Kasumi-1 (cell line): Measurements from ENCODE around the gene RBM44.
"Not testable (repeated sequence)": the region's sequence is repeated elsewhere in the genome, so short reads cannot be mapped to it uniquely, and the experiment has no call there.

Experiments
- DNase-seq, 2 experiments: peaks; one replicate each; lab custom pipeline; 2025; lab: John Stamatoyannopoulos, UW

Gene RBM44

GRCh38 chr2:237798236-237799059 lies at the start of gene RBM44:
TSS of gene RBM44 (plus strand) at chr2:237798779. CDS start at chr2:237813610, 14,831 bp downstream.
- DNase-seq, result no peak

- DNase-seq, result no peak
Measured at GRCh38 chr2:237749002-237749401, 49.6 kb upstream of the RBM44 start.

- no peak for DNase-seq
Measured at GRCh38 chr2:237749961-237750360, 48.6 kb upstream of the RBM44 start.

GRCh38 chr2:237750441-237750840 lies 48.1 kb upstream of the RBM44 start:
- DNase-seq, result not testable (repeated sequence)

GRCh38 chr2:237752761-237753165 lies 45.8 kb upstream of the RBM44 start:
- DNase-seq, result no peak

- DNase-seq, result no peak
Measured at GRCh38 chr2:237754182-237754581, 44.4 kb upstream of the RBM44 start.

- no peak for DNase-seq
Measured at GRCh38 chr2:237754626-237755248, 43.8 kb upstream of the RBM44 start.

GRCh38 chr2:237757616-237758015 lies 41.0 kb upstream of the RBM44 start:
- DNase-seq, result no peak

GRCh38 chr2:237758185-237758584 lies 40.4 kb upstream of the RBM44 start:
- DNase-seq, result no peak

- no peak for DNase-seq
Measured at GRCh38 chr2:237759176-237759575, 39.4 kb upstream of the RBM44 start.

- no peak for DNase-seq
Measured at GRCh38 chr2:237760506-237761502, 37.8 kb upstream of the RBM44 start.

GRCh38 chr2:237762291-237763182 lies 36.0 kb upstream of the RBM44 start:
- DNase-seq, result not testable (repeated sequence)

GRCh38 chr2:237763812-237764211 lies 34.8 kb upstream of the RBM44 start:
- DNase-seq, result no peak

GRCh38 chr2:237765122-237765521 lies 33.5 kb upstream of the RBM44 start:
- DNase-seq, result not testable (repeated sequence)

GRCh38 chr2:237765875-237766274 lies 32.7 kb upstream of the RBM44 start:
- no peak for DNase-seq

- no peak for DNase-seq
Measured at GRCh38 chr2:237766340-237766739, 32.2 kb upstream of the RBM44 start.

GRCh38 chr2:237772513-237772912 lies 26.1 kb upstream of the RBM44 start:
- no peak for DNase-seq

- no peak for DNase-seq
Measured at GRCh38 chr2:237773826-237774225, 24.8 kb upstream of the RBM44 start.

GRCh38 chr2:237774811-237775553 lies 23.6 kb upstream of the RBM44 start:
- DNase-seq, result peak; percentile 6 to 31

GRCh38 chr2:237779521-237779920 lies 19.1 kb upstream of the RBM44 start:
- no peak for DNase-seq
